ENCODE data around the gene ATP11A. TPM values are rescaled to one million over a fixed set of nuclear protein-coding genes. Genes with fewer than 3 reads are reported as not detected.

ATP11A gene
- total and polyA plus RNA-seq, 2 experiments from 2014 or later, result 12.3 to 52.6 TPM

- no peak for TF ChIP-seq ZNF462 (CRISPR knock-in tag; IDR thresholded peaks at IDR 0.05)
- TF ChIP-seq REST (IDR thresholded peaks at IDR 0.05; ENCODE audit: unreplicated experiment), result no peak
- no peak for TF ChIP-seq POLR2AphosphoS5 (IDR thresholded peaks at IDR 0.05; ENCODE audit: low read depth)
- TF ChIP-seq ETS1 (IDR thresholded peaks at IDR 0.05), result no peak
Observed at GRCh38 chr13:112855859-112856258, 166.0 kb downstream of the ATP11A start (continued).

Data from GM23338 (cell line).